H1 (cell line): ENCODE measurements around the gene PEAK1.

Experiments
- BCL11A ChIP-seq, 2 experiments: IDR thresholded peaks; one replicate each; pipeline ENCODE4 v1.6.1; 2011; ENCODE audit warnings: low read depth in 2 of 2, low read length in 2 of 2, mild to moderate bottlenecking in 2 of 2
- CBX8 ChIP-seq: fragments of 300-800, 300-1000 bp; sonication (generic); IDR thresholded peaks from 2 replicates; pipeline ENCODE4 v1.7.1; 2016; ENCODE audit warnings: low read depth, low read length, borderline replicate concordance
- EZH2 ChIP-seq: fragments of 200-600 bp; sonication (generic); IDR thresholded peaks from 2 replicates; pipeline ENCODE4 v1.7.1; 2012; ENCODE audit warnings: low read depth, mild to moderate bottlenecking, moderate library complexity, low read length, inconsistent platforms; ENCODE audit not compliant: severe bottlenecking
- JUND ChIP-seq: IDR thresholded peaks from 2 replicates; pipeline ENCODE4 v1.6.1; 2011; ENCODE audit warnings: mild to moderate bottlenecking, improper control_type of control experiment, low read length
- NANOG ChIP-seq: IDR thresholded peaks from 2 replicates; pipeline ENCODE4 v1.6.1; 2011; ENCODE audit warnings: low read length, low read depth, mild to moderate bottlenecking, inconsistent platforms; ENCODE audit not compliant: insufficient read depth, poor library complexity, severe bottlenecking
- PHF8 ChIP-seq: fragments of 200-600 bp; sonication (generic); conservative IDR thresholded peaks from 2 replicates; pipeline ENCODE4 v1.7.1; 2012; ENCODE audit warnings: low read depth, mild to moderate bottlenecking, inconsistent platforms, low read length, moderate library complexity
- POLR2A ChIP-seq, 2 experiments: IDR thresholded peaks; 1 replicate in 1 of 2; 2 replicates in 1 of 2; pipeline ENCODE4 v1.6.1; 2011; ENCODE audit warnings: low read depth in 2 of 2, low read length in 2 of 2, mild to moderate bottlenecking in 2 of 2; ENCODE audit errors: control extremely low read depth in 1 of 2
- POLR2AphosphoS5 ChIP-seq: IDR thresholded peaks from 2 replicates; pipeline ENCODE4 v1.6.1; 2011; ENCODE audit warnings: low read depth, low read length
- SIN3A ChIP-seq, 2 experiments: IDR thresholded peaks in 1 of 2; conservative IDR thresholded peaks in 1 of 2; 2 replicates each; pipeline ENCODE4 v1.6.1; 2011 to 2012; ENCODE audit warnings: low read length in 2 of 2, improper control_type of control experiment in 1 of 2, low read depth in 1 of 2, mild to moderate bottlenecking in 1 of 2
- SP1 ChIP-seq: IDR thresholded peaks from 2 replicates; pipeline ENCODE4 v1.6.1; 2011; ENCODE audit warnings: low read depth, low read length
- SRF ChIP-seq: IDR thresholded peaks from 2 replicates; pipeline ENCODE4 v1.6.1; 2011; ENCODE audit warnings: mild to moderate bottlenecking, low read depth, low read length, moderate library complexity
- ZNF274 ChIP-seq: IDR thresholded peaks from 2 replicates; pipeline ENCODE4 v1.7.0; 2012; ENCODE audit warnings: low read length, borderline replicate concordance; ENCODE audit errors: extremely low read depth
- TF ChIP-seq, protein P1 (sequence below), 3 experiments: IDR thresholded peaks; 1 replicate in 2 of 3; 2 replicates in 1 of 3; pipeline versions ENCODE4 v1.5.1 to v1.6.1; 2011; ENCODE audit warnings: low read length in 3 of 3, mild to moderate bottlenecking in 3 of 3, inconsistent platforms in 2 of 3, low read depth in 1 of 3, moderate library complexity in 1 of 3; ENCODE audit not compliant: insufficient read depth in 1 of 3; ENCODE audit errors: control extremely low read depth in 1 of 3
- TF ChIP-seq, protein P2 (sequence below): IDR thresholded peaks from 2 replicates; pipeline ENCODE4 v1.6.1; 2012; ENCODE audit warnings: inconsistent platforms

- TF ChIP-seq POLR2AphosphoS5 (no peak), POLR2A (IDR thresholded peaks at IDR 0.05; ENCODE audit: control extremely low read depth in 1 of 2, low read depth in 2 of 2, low read length in 2 of 2) (no peak), SRF (no peak), JUND (no peak), CBX8 (no peak), PHF8 (no peak), SIN3A (conservative IDR thresholded peaks at IDR 0.05 in 1 of 2, IDR thresholded peaks at IDR 0.05 in 1 of 2; ENCODE audit: low read depth in 1 of 2, low read length in 2 of 2) (no peak), EZH2 (no peak), ZNF274 (no peak), BCL11A (IDR thresholded peaks at IDR 0.05; ENCODE audit: low read depth in 2 of 2, low read length in 2 of 2) (no peak), NANOG (no peak), SP1 (no peak)
- TF ChIP-seq, protein P1, sequence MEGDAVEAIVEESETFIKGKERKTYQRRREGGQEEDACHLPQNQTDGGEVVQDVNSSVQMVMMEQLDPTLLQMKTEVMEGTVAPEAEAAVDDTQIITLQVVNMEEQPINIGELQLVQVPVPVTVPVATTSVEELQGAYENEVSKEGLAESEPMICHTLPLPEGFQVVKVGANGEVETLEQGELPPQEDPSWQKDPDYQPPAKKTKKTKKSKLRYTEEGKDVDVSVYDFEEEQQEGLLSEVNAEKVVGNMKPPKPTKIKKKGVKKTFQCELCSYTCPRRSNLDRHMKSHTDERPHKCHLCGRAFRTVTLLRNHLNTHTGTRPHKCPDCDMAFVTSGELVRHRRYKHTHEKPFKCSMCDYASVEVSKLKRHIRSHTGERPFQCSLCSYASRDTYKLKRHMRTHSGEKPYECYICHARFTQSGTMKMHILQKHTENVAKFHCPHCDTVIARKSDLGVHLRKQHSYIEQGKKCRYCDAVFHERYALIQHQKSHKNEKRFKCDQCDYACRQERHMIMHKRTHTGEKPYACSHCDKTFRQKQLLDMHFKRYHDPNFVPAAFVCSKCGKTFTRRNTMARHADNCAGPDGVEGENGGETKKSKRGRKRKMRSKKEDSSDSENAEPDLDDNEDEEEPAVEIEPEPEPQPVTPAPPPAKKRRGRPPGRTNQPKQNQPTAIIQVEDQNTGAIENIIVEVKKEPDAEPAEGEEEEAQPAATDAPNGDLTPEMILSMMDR (IDR thresholded peaks at IDR 0.05; ENCODE audit: control extremely low read depth in 1 of 3, insufficient read depth in 1 of 3, low read depth in 1 of 3, low read length in 3 of 3), result no peak
- TF ChIP-seq, protein P2, sequence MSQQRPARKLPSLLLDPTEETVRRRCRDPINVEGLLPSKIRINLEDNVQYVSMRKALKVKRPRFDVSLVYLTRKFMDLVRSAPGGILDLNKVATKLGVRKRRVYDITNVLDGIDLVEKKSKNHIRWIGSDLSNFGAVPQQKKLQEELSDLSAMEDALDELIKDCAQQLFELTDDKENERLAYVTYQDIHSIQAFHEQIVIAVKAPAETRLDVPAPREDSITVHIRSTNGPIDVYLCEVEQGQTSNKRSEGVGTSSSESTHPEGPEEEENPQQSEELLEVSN, result no peak
Observed at GRCh38 chr15:77361456-77361855, 58.4 kb downstream of the PEAK1 start.
